GM23248 (cell line): ENCODE measurements around the gene DIO3.
"Not testable (repeated sequence)": the region's sequence is repeated elsewhere in the genome, so short reads cannot be mapped to it uniquely, and the experiment has no call there.

Source experiments
- EZH2 ChIP-seq: fragments of 200-600 bp; sonication (generic); IDR thresholded peaks from 2 replicates; pipeline ENCODE4 v1.6.1; 2018; ENCODE audit warnings: antibody characterized with exemption, mild to moderate bottlenecking; ENCODE audit not compliant: insufficient read depth, poor library complexity, severe bottlenecking
- EZH2phosphoT487 ChIP-seq: fragments of 200-600 bp; sonication (generic); IDR thresholded peaks from 2 replicates; pipeline ENCODE4 v1.6.1; 2018; ENCODE audit warnings: antibody characterized with exemption, moderate library complexity, mild to moderate bottlenecking, low read depth; ENCODE audit not compliant: insufficient read depth

DNA sequence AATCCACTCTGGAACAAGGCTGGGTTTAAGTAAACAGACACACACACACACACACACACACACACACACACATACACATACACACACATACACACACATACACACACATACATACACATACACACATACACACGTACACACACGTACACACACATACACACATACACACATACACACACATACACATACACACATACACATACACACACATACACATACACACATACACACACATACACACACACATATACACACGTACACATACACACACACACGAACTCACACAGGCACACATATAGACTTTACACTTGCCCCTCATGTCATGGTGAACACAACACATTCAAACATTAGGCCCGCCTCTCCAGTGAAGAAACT, 5.6 kb upstream of the DIO3 start:
- TF ChIP-seq EZH2, EZH2phosphoT487: not testable (repeated sequence)
